NT2/D1 (cell line): ENCODE data around the gene TMEM182.

Experiments
- DNase-seq: peaks from one replicate; pipeline ENCODE4 v3.0.0-alpha.2; 2011; ENCODE audit warnings: low read depth, low spot score
- H3K27me3 ChIP-seq: 2 replicates; pipeline ENCODE4 v1.6.0; 2011; ENCODE audit warnings: mild to moderate bottlenecking; ENCODE audit not compliant: insufficient read length, insufficient read depth
- H3K36me3 ChIP-seq: 2 replicates; pipeline ENCODE4 v1.6.1; 2011; ENCODE audit warnings: mild to moderate bottlenecking, low read length, mixed read lengths; ENCODE audit not compliant: insufficient read depth, insufficient read length
- H3K4me1 ChIP-seq: 2 replicates; pipeline ENCODE4 v1.5.1; 2011; ENCODE audit not compliant: insufficient read depth, insufficient read length
- H3K4me3 ChIP-seq: 2 replicates; pipeline ENCODE4 v1.5.1; 2011; ENCODE audit warnings: low read depth; ENCODE audit not compliant: insufficient read length
- H3K9ac ChIP-seq: 2 replicates; pipeline ENCODE4 v1.6.0; 2011; ENCODE audit warnings: low read depth; ENCODE audit not compliant: insufficient read length
- H3K9me3 ChIP-seq: 2 replicates; pipeline ENCODE4 v1.5.1; 2011; ENCODE audit warnings: mild to moderate bottlenecking, low read length; ENCODE audit not compliant: insufficient read depth
- SUZ12 ChIP-seq: IDR thresholded peaks from 2 replicates; pipeline ENCODE4 v1.6.1; 2011; ENCODE audit not compliant: insufficient read length, insufficient read depth; ENCODE audit errors: extremely low read depth
- YY1 ChIP-seq: IDR thresholded peaks from 2 replicates; pipeline ENCODE4 v1.6.1; 2011; ENCODE audit not compliant: insufficient read length, insufficient read depth
- ZNF274 ChIP-seq: IDR thresholded peaks from 2 replicates; pipeline ENCODE4 v1.6.1; 2011; ENCODE audit warnings: mild to moderate bottlenecking, low read depth, low read length

Gene TMEM182

GRCh38 chr2:102844911-102845310, 83.1 kb downstream of the TMEM182 start:
- DNase-seq: no peak
- no peak for TF ChIP-seq ZNF274
- no peak for TF ChIP-seq SUZ12
- no peak for TF ChIP-seq YY1
- no peaks in the 10 kb centered on the region for H3K4me1 ChIP-seq
- H3K27me3 ChIP-seq: no peaks in the 10 kb centered on the region
- no peaks in the 10 kb centered on the region for H3K9me3 ChIP-seq
- no peak overlapping the region for H3K4me3 ChIP-seq
- H3K9ac ChIP-seq: no peak overlapping the region
- no peaks in the 10 kb centered on the region for H3K36me3 ChIP-seq

DNA sequence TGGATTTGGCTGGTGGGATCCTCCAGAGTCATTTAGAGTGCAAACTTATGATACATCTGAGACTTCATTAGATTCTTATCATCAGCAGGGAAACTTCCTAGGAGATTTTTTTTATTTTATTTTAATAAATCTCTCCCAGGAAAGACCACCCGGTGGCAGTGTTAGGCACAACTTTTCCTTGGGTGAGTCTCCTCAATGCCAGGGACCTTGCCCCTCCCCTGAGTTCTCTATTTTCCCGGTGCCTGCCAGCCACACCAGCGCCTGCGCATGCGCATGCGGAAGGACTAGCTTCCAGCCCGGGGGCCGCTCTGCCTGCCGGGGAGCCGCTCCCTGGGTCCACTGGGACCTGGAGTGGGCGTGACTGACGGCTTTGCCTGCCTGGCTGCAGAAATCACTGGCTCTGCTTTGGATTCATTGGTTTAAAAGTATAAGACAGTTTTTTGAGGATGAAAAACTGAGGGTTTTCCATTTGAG, 86.6 kb downstream of the TMEM182 start:
- no peaks in the 10 kb centered on the region for H3K27me3 ChIP-seq
- TF ChIP-seq ZNF274 (no peak), YY1 (no peak), SUZ12 (no peak)
- H3K9ac ChIP-seq: no peak overlapping the region
- H3K4me1 ChIP-seq: no peaks in the 10 kb centered on the region
- H3K4me3 ChIP-seq: no peak overlapping the region
- peak; percentile 25 for DNase-seq
- no peaks in the 10 kb centered on the region for H3K36me3 ChIP-seq
- H3K9me3 ChIP-seq: 0 out of 2 replicates have a peak, but pooled peaks cover 2% of the 10 kb centered on the region

GRCh38 chr2:102850888-102851287, 89.1 kb downstream of the TMEM182 start:
- H3K4me3 ChIP-seq: no peak overlapping the region
- no peak for DNase-seq
- H3K9ac ChIP-seq: no peak overlapping the region
- H3K27me3 ChIP-seq: no peaks in the 10 kb centered on the region
- TF ChIP-seq YY1 (no peak), ZNF274 (no peak), SUZ12 (no peak)
- H3K4me1 ChIP-seq: no peaks in the 10 kb centered on the region
- peaks cover 24% of the 10 kb centered on the region; the same call in 1 of the 2 replicates for H3K9me3 ChIP-seq
- H3K36me3 ChIP-seq: no peaks in the 10 kb centered on the region

DNA sequence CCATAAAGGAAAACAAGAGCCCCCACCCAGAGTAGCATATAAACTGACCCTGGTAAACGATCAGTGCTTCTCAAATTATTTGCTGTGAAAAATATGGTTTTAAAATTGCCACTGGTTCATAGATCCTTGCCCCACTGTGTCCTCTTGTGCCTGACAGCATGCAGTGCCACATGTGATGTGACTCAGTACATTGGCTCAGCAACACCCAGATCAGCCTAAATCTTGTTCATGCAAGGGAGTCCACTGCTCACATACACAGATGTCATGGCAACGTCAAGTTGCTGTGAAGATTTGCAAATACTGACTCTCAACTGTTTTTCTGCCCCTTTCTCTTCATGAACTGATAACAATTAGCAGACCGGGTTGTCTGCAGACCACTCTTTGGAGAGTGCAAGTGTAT, 91.0 kb downstream of the TMEM182 start:
- H3K9me3 ChIP-seq: peaks cover 25% of the 10 kb centered on the region; the same call in 1 of the 2 replicates
- H3K4me1 ChIP-seq: no peaks in the 10 kb centered on the region

More for the DNA sequence above, 91.0 kb downstream of the TMEM182 start:
- Histone ChIP-seq H3K9ac (no peak overlapping the region), H3K4me3 (no peak overlapping the region), H3K36me3 (no peaks in the 10 kb centered on the region), H3K27me3 (no peaks in the 10 kb centered on the region)
- TF ChIP-seq SUZ12: no peak
- TF ChIP-seq YY1: no peak
- TF ChIP-seq ZNF274: no peak
- DNase-seq: no peak
